Upper lobe of right lung (tissue), 1 donor: ENCODE measurements around the gene CPED1. TPM values are rescaled to one million over a fixed set of nuclear protein-coding genes. Genes with fewer than 3 reads are reported as not detected.

Experiments used
- ATAC-seq: fragments of 200-7000 bp; cut with Tn5 transposase; one replicate; pipeline ENCODE4 v1.9.1; 2020; ENCODE audit warnings: mild to moderate bottlenecking, moderate library complexity
- DNase-seq: peaks from one replicate; pipeline ENCODE4 v3.0.0-alpha.2; 2020
- H3K27ac ChIP-seq: fragments of 200-600 bp; one replicate; pipeline ENCODE4 v1.8.0; 2022
- H3K27me3 ChIP-seq: fragments of 200-600 bp; one replicate; pipeline ENCODE4 v1.8.0; 2022; ENCODE audit warnings: mild to moderate bottlenecking
- H3K36me3 ChIP-seq: fragments of 200-600 bp; one replicate; pipeline ENCODE4 v1.8.0; 2022
- H3K4me1 ChIP-seq: fragments of 200-600 bp; one replicate; pipeline ENCODE4 v1.8.0; 2022
- H3K4me3 ChIP-seq: fragments of 200-600 bp; one replicate; pipeline ENCODE4 v1.8.0; 2022; ENCODE audit warnings: mild to moderate bottlenecking
- H3K9me3 ChIP-seq: fragments of 200-600 bp; one replicate; pipeline ENCODE4 v1.8.0; 2022
- intact Hi-C: fragments of 100-400 bp; cut with DNase I; formaldehyde crosslinking; loops from one replicate; pipeline ENCODE4 v1.11.0; 2022
- total RNA-seq: library from RNA; stranded (reverse); fragmentation: NEBNext Ultra II Directional; extraction: Animal tissue kit (Norgen Biotek cat#: 25700); gene quantifications from one replicate; pipeline ENCODE4 v1.2.1, GENCODE V29; 2021
- TF ChIP-seq, protein P1 (sequence below): fragments of 200-600 bp; IDR thresholded peaks from one replicate; pipeline ENCODE4 v1.8.0; 2022; ENCODE audit warnings: antibody characterized with exemption
- donor health status: DM: no; HTN: yes; CAD: no; lungs with severe emphysema.

The CPED1 gene
- total RNA-seq, 1 donor from 2014 or later, result 39.2 TPM

DNA sequence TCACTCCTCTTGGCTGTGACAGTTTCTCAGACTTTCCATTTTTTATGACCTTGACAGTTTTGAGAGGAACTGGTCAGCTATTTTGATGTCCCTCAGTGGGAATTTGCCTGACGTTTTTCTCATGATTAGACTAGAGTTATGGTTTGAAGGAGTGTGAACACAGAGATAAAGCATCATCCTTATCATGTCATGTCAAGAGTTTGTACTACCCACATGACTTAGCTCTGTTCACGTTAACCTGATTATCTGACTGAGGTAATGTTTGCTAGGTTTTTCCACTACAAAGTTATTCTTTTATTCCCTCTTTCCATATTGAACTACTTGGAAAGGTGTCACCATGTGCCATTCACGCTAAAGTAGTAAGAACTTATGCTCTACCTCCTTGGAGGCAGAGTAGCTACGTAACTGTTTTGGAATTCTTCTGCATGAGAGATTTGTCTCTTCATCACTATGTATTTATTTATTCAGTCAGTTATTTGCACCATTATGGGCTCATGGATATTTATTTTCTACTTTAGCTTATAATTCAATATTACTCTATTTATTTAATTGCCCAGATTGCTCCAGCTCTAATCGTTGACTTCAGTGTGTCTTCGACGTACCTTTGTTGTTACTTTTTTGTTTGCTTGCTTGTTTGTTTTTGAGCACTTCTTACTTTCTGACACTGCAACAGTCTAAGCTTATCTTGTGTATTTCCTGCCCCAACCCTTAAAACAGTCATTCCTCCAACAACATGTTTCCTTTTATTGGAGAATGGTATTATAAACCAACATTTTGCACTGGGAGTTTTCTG lies 50.4 kb downstream of the CPED1 start:
- Histone ChIP-seq H3K9me3 (no peaks in the 10 kb centered on the region), H3K36me3 (no peaks in the 10 kb centered on the region), H3K4me1 (peaks cover 6% of the 10 kb centered on the region), H3K27ac (no peak overlapping the region), H3K27me3 (no peaks in the 10 kb centered on the region), H3K4me3 (no peak overlapping the region)
- ATAC-seq (no peak), DNase-seq (no peak)
- intact Hi-C loops, result no loop called here
- TF ChIP-seq, protein P1, sequence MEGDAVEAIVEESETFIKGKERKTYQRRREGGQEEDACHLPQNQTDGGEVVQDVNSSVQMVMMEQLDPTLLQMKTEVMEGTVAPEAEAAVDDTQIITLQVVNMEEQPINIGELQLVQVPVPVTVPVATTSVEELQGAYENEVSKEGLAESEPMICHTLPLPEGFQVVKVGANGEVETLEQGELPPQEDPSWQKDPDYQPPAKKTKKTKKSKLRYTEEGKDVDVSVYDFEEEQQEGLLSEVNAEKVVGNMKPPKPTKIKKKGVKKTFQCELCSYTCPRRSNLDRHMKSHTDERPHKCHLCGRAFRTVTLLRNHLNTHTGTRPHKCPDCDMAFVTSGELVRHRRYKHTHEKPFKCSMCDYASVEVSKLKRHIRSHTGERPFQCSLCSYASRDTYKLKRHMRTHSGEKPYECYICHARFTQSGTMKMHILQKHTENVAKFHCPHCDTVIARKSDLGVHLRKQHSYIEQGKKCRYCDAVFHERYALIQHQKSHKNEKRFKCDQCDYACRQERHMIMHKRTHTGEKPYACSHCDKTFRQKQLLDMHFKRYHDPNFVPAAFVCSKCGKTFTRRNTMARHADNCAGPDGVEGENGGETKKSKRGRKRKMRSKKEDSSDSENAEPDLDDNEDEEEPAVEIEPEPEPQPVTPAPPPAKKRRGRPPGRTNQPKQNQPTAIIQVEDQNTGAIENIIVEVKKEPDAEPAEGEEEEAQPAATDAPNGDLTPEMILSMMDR, result no peak

DNA sequence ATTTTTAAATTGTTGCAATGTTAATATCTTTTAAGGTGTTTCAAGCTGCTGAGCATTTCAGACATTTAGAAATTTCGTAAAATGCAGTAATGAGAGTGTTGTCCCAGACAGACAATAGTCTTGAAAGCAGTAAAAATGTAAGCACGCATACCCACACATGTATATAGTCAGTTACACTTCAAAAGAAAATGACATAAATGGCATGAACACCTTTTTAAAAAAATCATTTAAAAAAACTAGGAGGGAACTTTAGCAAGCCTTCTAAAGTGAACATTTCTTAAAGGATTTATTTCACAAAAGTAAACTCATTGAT lies 51.0 kb downstream of the CPED1 start:
- intact Hi-C loops, result no loop called here
- DNase-seq, result no peak
- no peak overlapping the region for H3K4me3 ChIP-seq
- H3K4me1 ChIP-seq, result peaks cover 6% of the 10 kb centered on the region
- no peak overlapping the region for H3K27ac ChIP-seq
- no peaks in the 10 kb centered on the region for H3K9me3 ChIP-seq
- H3K36me3 ChIP-seq, result no peaks in the 10 kb centered on the region
- ATAC-seq, result no peak
- TF ChIP-seq, protein P1, result no peak
- H3K27me3 ChIP-seq, result no peaks in the 10 kb centered on the region

DNA sequence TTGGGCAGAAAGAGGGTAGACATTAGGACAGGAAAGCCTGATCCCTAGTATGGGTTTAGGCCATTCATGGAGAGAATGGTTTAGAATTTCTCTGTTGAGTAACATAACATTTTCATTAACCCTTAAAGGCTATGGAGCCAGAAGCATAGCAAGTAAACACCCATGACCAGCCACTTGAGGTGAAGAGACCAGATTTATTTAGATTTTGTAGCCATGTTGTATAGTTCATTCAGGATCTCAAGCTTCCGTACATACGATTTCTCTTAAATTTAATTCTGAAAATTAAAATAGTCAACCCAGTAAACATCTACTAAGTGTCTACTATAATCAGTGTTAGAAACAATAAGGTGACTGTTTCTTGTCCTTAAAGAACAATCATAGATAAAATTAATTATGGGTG lies 51.5 kb downstream of the CPED1 start:
- H3K36me3 ChIP-seq, result no peaks in the 10 kb centered on the region
- intact Hi-C loops, result no loop called here
- H3K4me1 ChIP-seq, result peaks cover 6% of the 10 kb centered on the region
- no peaks in the 10 kb centered on the region for H3K9me3 ChIP-seq
- ATAC-seq, result no peak
- no peak for DNase-seq
- TF ChIP-seq, protein P1, result no peak
- H3K27me3 ChIP-seq, result no peaks in the 10 kb centered on the region
- H3K27ac ChIP-seq, result no peak overlapping the region
- no peak overlapping the region for H3K4me3 ChIP-seq

DNA sequence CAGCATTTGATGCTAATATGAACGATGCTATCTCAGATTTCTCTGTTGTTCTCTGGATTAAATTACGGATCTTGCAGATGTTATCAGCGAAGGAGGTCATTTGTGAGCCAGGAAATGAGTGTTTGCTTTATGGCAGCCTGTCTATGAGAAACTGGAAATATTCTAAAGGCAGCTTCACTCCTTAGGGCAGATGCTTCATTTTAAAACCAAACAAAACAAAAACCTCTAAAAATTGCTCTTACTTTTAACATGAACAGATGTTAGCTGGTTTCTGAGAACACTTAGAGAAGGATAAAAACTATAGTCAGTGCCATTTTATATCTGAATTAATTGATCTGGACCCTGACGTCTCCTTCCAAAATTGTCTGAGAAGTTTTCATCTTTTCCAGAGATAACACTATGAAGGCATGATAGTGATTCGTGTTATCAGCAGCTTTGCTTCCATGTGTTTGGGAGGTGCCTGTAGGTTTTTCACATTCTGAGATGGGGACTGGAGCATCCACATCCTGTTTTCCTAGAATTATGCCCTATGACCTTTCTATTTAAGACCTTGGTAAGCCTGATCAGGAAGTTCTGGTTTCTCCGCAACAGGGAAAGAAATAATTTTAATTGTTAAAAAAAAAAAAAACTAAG lies 53.1 kb downstream of the CPED1 start:
- Histone ChIP-seq H3K36me3 (no peaks in the 10 kb centered on the region), H3K4me3 (no peak overlapping the region), H3K27ac (no peak overlapping the region), H3K9me3 (no peaks in the 10 kb centered on the region), H3K27me3 (no peaks in the 10 kb centered on the region), H3K4me1 (peaks cover 6% of the 10 kb centered on the region)
- ATAC-seq (no peak), DNase-seq (no peak)
- TF ChIP-seq, protein P1, result no peak
- intact Hi-C loops, result no loop called here

DNA sequence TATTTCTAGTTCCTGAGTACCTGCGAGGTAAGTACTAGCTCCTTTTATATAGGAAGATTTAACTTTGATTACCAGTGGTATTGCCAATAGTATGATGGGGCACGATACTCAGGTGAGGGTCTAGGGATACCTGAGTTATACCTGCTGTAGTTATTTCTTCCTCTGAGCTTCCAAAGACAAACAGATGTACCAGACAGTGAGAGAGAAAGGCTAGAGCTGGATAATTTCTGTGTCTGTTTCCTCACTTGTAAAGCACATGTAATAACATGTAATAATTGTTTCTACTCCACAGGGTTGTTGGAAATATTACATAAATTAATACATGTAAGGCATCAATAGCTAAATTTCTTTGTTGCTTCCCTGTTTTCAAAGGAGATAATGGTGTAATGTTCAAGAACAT lies 53.7 kb downstream of the CPED1 start:
- intact Hi-C loops, result no loop called here
- H3K36me3 ChIP-seq, result no peaks in the 10 kb centered on the region
- no peak for ATAC-seq
- H3K27ac ChIP-seq, result no peak overlapping the region
- no peaks in the 10 kb centered on the region for H3K9me3 ChIP-seq
- no peak for DNase-seq
- H3K4me1 ChIP-seq, result peaks cover 6% of the 10 kb centered on the region
- no peak overlapping the region for H3K4me3 ChIP-seq
- no peaks in the 10 kb centered on the region for H3K27me3 ChIP-seq
- TF ChIP-seq, protein P1, result no peak
